ENCODE data around the gene CDYL2.

CDYL2 gene

GRCh38 chr16:80725566-80726162 lies 78.7 kb downstream of the CDYL2 start:
- H3K4me3 ChIP-seq (ENCODE audit: low read depth, low read length): no peak overlapping the region
- no peak for DNase-seq (ENCODE audit: low read depth)
- no peak for TF ChIP-seq CTCF (IDR thresholded peaks at IDR 0.05; ENCODE audit: insufficient read depth, low read depth, low read length, missing control alignments)

- no peak for TF ChIP-seq CTCF (IDR thresholded peaks at IDR 0.05; ENCODE audit: insufficient read depth, low read depth, low read length, missing control alignments)
- no peak for DNase-seq (ENCODE audit: low read depth)
- H3K4me3 ChIP-seq (ENCODE audit: low read depth, low read length): no peak overlapping the region
Observed at GRCh38 chr16:80723981-80724380, 80.4 kb downstream of the CDYL2 start.

- H3K4me3 ChIP-seq (ENCODE audit: low read depth, low read length): no peak overlapping the region
- no peak for DNase-seq (ENCODE audit: low read depth)
- TF ChIP-seq CTCF (IDR thresholded peaks at IDR 0.05; ENCODE audit: insufficient read depth, low read depth, low read length, missing control alignments): no peak
Observed at GRCh38 chr16:80723091-80723490, 81.3 kb downstream of the CDYL2 start.

GRCh38 chr16:80720804-80721371 lies 83.5 kb downstream of the CDYL2 start:
- no peak overlapping the region for H3K4me3 ChIP-seq (ENCODE audit: low read depth, low read length)
- TF ChIP-seq CTCF (IDR thresholded peaks at IDR 0.05; ENCODE audit: insufficient read depth, low read depth, low read length, missing control alignments): no peak
- DNase-seq (ENCODE audit: low read depth): peak; percentile 47

GRCh38 chr16:80719573-80719972 lies 84.8 kb downstream of the CDYL2 start:
- TF ChIP-seq CTCF (IDR thresholded peaks at IDR 0.05; ENCODE audit: insufficient read depth, low read depth, low read length, missing control alignments): no peak
- DNase-seq (ENCODE audit: low read depth): peak; percentile 50
- no peak overlapping the region for H3K4me3 ChIP-seq (ENCODE audit: low read depth, low read length)

- no peak for DNase-seq (ENCODE audit: low read depth)
- no peak overlapping the region for H3K4me3 ChIP-seq (ENCODE audit: low read depth, low read length)
- no peak for TF ChIP-seq CTCF (IDR thresholded peaks at IDR 0.05; ENCODE audit: insufficient read depth, low read depth, low read length, missing control alignments)
Observed at GRCh38 chr16:80718480-80719220, 85.7 kb downstream of the CDYL2 start.
